ENCODE measurements around the gene HAAO. TPM values are rescaled to one million over a fixed set of nuclear protein-coding genes. Genes with fewer than 3 reads are reported as not detected.

The HAAO gene
- total RNA-seq, 1 experiment from 2014 or later: 47.5 TPM

DNA sequence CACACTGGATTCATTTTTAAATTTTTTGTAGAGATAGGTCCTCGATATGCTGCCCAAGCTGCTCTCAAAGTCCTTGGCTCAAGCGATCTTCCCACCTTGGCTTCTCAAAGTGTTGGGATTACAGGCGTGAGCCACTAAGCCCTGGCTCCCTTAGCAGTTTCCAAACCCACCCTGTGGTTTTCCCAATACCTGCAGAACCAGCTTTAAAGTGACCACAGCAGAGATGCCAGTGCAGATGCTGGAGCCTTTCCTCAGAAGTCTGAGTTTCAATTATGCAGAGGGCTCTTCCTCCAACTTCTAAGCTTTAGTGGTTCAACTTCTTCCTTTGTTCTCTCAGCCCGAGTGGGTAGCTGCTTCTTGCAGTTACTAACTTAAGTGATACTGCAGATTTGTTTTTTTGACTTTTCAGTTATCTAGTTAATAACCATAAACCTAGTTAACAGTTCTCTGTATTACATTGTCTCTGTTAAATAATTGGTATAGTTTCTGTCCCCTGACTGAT lies 8.1 kb upstream of the HAAO start:
- CTCF ChIA-PET: interaction anchor here (1.1 kb wide), 1 partner anchor 10 kb away, joined by 3 read pairs; no protein-coding TSS in a partner anchor
- H3K9me3 Mint-ChIP-seq (ENCODE audit: unreplicated experiment): no peaks in the 10 kb centered on the region
- peaks cover 3% of the 10 kb centered on the region for H3K27me3 Mint-ChIP-seq (ENCODE audit: insufficient read depth, unreplicated experiment)
- Histone ChIP-seq H3K9me3 (no peaks in the 10 kb centered on the region), H3K27me3 (replicated peaks; ENCODE audit: control insufficient read depth, insufficient read depth, low read length) (no peaks in the 10 kb centered on the region), H3K4me3 (ENCODE audit: low read depth, low read length) (no peak overlapping the region), H3K36me3 (ENCODE audit: control insufficient read depth, insufficient read depth, low read length) (peaks cover 1% of the 10 kb centered on the region; the same call in 1 of the 2 replicates), H3K4me1 (no peaks in the 10 kb centered on the region)
- no peak overlapping the region for H3K27ac Mint-ChIP-seq (ENCODE audit: unreplicated experiment)
- no peak overlapping the region for H3K4me3 Mint-ChIP-seq (ENCODE audit: unreplicated experiment)
- POLR2A ChIA-PET: interaction anchor here (1.0 kb wide), 1 partner anchor 9 kb away, joined by 3 read pairs; no protein-coding TSS in a partner anchor
- peaks cover 21% of the 10 kb centered on the region for H3K36me3 Mint-ChIP-seq (ENCODE audit: insufficient read depth, unreplicated experiment)
- H3K4me1 Mint-ChIP-seq (ENCODE audit: low read depth, unreplicated experiment): peaks cover 15% of the 10 kb centered on the region
- intact Hi-C loops (cut with micrococcal nuclease; ENCODE audit: unreplicated experiment): no loop called here
- DNase-seq: no peak
- TF ChIP-seq CTCF (IDR thresholded peaks at IDR 0.05; ENCODE audit: insufficient read depth in 1 of 2, low read depth in 1 of 2, low read length in 1 of 2, severe bottlenecking in 1 of 2, unreplicated experiment in 1 of 2): no peak
- no TSS peak for BruUV-seq (replicated peaks)

- TF ChIP-seq CTCF (IDR thresholded peaks at IDR 0.05; ENCODE audit: insufficient read depth in 1 of 2, low read depth in 1 of 2, low read length in 1 of 2, severe bottlenecking in 1 of 2, unreplicated experiment in 1 of 2): no peak
- Mint-ChIP-seq H3K9me3 (ENCODE audit: unreplicated experiment) (no peaks in the 10 kb centered on the region), H3K36me3 (ENCODE audit: insufficient read depth, unreplicated experiment) (peaks cover 23% of the 10 kb centered on the region), H3K4me3 (ENCODE audit: unreplicated experiment) (no peak overlapping the region), H3K4me1 (ENCODE audit: low read depth, unreplicated experiment) (peaks cover 18% of the 10 kb centered on the region), H3K27ac (ENCODE audit: unreplicated experiment) (no peak overlapping the region), H3K27me3 (ENCODE audit: insufficient read depth, unreplicated experiment) (peaks cover 3% of the 10 kb centered on the region)
- DNase-seq: no peak
- Histone ChIP-seq H3K4me1 (peaks cover under 1% of the 10 kb centered on the region; the same call in 1 of the 2 replicates), H3K9me3 (no peaks in the 10 kb centered on the region), H3K36me3 (ENCODE audit: control insufficient read depth, insufficient read depth, low read length) (peaks cover 1% of the 10 kb centered on the region; the same call in 1 of the 2 replicates), H3K4me3 (ENCODE audit: low read depth, low read length) (no peak overlapping the region), H3K27me3 (replicated peaks; ENCODE audit: control insufficient read depth, insufficient read depth, low read length) (no peaks in the 10 kb centered on the region)
- no TSS peak for BruUV-seq (replicated peaks)
- ChIA-PET POLR2A (interaction anchor here (0.6 kb wide), 1 partner anchor 35 kb away, joined by 7 read pairs; no protein-coding TSS in a partner anchor), CTCF (interaction anchor here (1.1 kb wide), 1 partner anchor 11 kb away, joined by 3 read pairs; no protein-coding TSS in a partner anchor)
- intact Hi-C loops (cut with micrococcal nuclease; ENCODE audit: unreplicated experiment): no loop called here
Measured at GRCh38 chr2:42799881-42800280, 7.5 kb upstream of the HAAO start.

DNA sequence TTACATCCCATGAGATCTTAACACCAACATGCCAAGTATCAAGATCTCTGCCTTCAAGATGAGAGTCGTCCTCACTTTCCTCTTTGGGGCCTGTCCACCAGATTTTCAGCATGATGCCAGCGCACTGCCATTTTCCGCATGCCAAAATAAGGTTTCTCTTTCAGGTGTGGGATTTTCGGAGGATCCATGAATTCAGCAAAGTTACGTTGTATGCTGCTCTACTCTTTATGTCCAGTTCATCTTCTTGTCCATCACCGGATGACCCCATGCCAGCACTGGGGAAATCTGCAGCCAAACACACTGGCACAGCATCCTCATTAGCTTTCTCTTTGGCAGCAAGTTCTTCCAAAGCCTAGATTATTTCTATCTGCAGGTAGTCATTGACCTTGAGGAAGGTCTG lies 4.9 kb upstream of the HAAO start:
- Histone ChIP-seq H3K36me3 (ENCODE audit: control insufficient read depth, insufficient read depth, low read length) (peaks cover 1% of the 10 kb centered on the region; the same call in 1 of the 2 replicates), H3K27me3 (replicated peaks; ENCODE audit: control insufficient read depth, insufficient read depth, low read length) (no peaks in the 10 kb centered on the region), H3K4me1 (peaks cover 4% of the 10 kb centered on the region), H3K9me3 (no peaks in the 10 kb centered on the region), H3K4me3 (ENCODE audit: low read depth, low read length) (no peak overlapping the region)
- Mint-ChIP-seq H3K4me1 (ENCODE audit: low read depth, unreplicated experiment) (peaks cover 31% of the 10 kb centered on the region), H3K4me3 (ENCODE audit: unreplicated experiment) (no peak overlapping the region), H3K27ac (ENCODE audit: unreplicated experiment) (no peak overlapping the region), H3K27me3 (ENCODE audit: insufficient read depth, unreplicated experiment) (no peaks in the 10 kb centered on the region), H3K36me3 (ENCODE audit: insufficient read depth, unreplicated experiment) (peaks cover 35% of the 10 kb centered on the region), H3K9me3 (ENCODE audit: unreplicated experiment) (no peaks in the 10 kb centered on the region)
- ChIA-PET CTCF (interaction anchor here (1.0 kb wide), 1 partner anchor 13 kb away, joined by 4 read pairs; no protein-coding TSS in a partner anchor), POLR2A (no interaction called here)
- TF ChIP-seq CTCF (IDR thresholded peaks at IDR 0.05; ENCODE audit: insufficient read depth in 1 of 2, low read depth in 1 of 2, low read length in 1 of 2, severe bottlenecking in 1 of 2, unreplicated experiment in 1 of 2): no peak
- DNase-seq: no peak
- no TSS peak for BruUV-seq (replicated peaks)
- intact Hi-C loops (cut with micrococcal nuclease; ENCODE audit: unreplicated experiment): no loop called here
